Loucy (cell line): Measurements from ENCODE around the gene RAD51B.

Experiments used
- H2AFZ ChIP-seq: fragments of 200-600 bp; sonication (generic); 2 replicates; pipeline ENCODE4 v1.6.0; 2016; ENCODE audit warnings: antibody characterized with exemption, mild to moderate bottlenecking, low read length, moderate library complexity
- H3F3A ChIP-seq: fragments of 200-600 bp; 2 replicates; pipeline ENCODE4 v1.6.0; 2016; ENCODE audit warnings: antibody characterized with exemption, low read depth, mild to moderate bottlenecking
- H3K27me3 ChIP-seq: fragments of 200-600 bp; sonication (generic); 2 replicates; pipeline ENCODE4 v1.6.1; 2014; ENCODE audit warnings: low read length, mild to moderate bottlenecking; ENCODE audit not compliant: insufficient read depth, poor library complexity, severe bottlenecking
- H3K36me3 ChIP-seq: fragments of 200-600 bp; sonication (generic); 2 replicates; pipeline ENCODE4 v1.6.1; 2016; ENCODE audit warnings: low read length; ENCODE audit not compliant: insufficient read depth
- H3K4me1 ChIP-seq: fragments of 200-600 bp; sonication (generic); 2 replicates; pipeline ENCODE4 v1.5.1; 2014; ENCODE audit warnings: low read length, mild to moderate bottlenecking; ENCODE audit not compliant: insufficient read depth, poor library complexity, severe bottlenecking
- H3K4me2 ChIP-seq: fragments of 200-600 bp; sonication (generic); 2 replicates; pipeline ENCODE4 v1.6.0; 2014; ENCODE audit warnings: antibody characterized with exemption, low read length, low read depth, mild to moderate bottlenecking; ENCODE audit not compliant: poor library complexity, severe bottlenecking
- H3K4me3 ChIP-seq: fragments of 200-600 bp; sonication (generic); 2 replicates; pipeline ENCODE4 v1.5.1; 2014; ENCODE audit warnings: low read length, mild to moderate bottlenecking, mixed read lengths; ENCODE audit not compliant: poor library complexity, severe bottlenecking
- H3K79me2 ChIP-seq: fragments of 200-600 bp; sonication (generic); 2 replicates; pipeline ENCODE4 v1.6.1; 2014; ENCODE audit warnings: low read length; ENCODE audit not compliant: insufficient read depth
- H3K9ac ChIP-seq: fragments of 200-600 bp; sonication (generic); 2 replicates; pipeline ENCODE4 v1.6.0; 2014; ENCODE audit warnings: mild to moderate bottlenecking, low read depth, low read length, moderate library complexity; ENCODE audit not compliant: poor library complexity, severe bottlenecking
- H3K9me2 ChIP-seq: fragments of 200-600 bp; sonication (generic); replicated peaks from 2 replicates; pipeline ENCODE4 v1.6.1; 2016; ENCODE audit warnings: low read depth, low read length, mixed read lengths
- H3K9me3 ChIP-seq: fragments of 200-600 bp; sonication (generic); 2 replicates; pipeline ENCODE4 v1.6.1; 2014; ENCODE audit warnings: mild to moderate bottlenecking, antibody characterized with exemption, low read length, low read depth; ENCODE audit not compliant: insufficient read depth
- H4K20me1 ChIP-seq: fragments of 200-600 bp; sonication (generic); 2 replicates; pipeline ENCODE4 v1.6.0; 2014; ENCODE audit warnings: antibody characterized with exemption, low read length, mild to moderate bottlenecking; ENCODE audit not compliant: insufficient read depth, poor library complexity, severe bottlenecking
- CTCF ChIP-seq: fragments of 200-600 bp; sonication (generic); conservative IDR thresholded peaks from 2 replicates; pipeline ENCODE4 v1.5.1; 2014; ENCODE audit warnings: mild to moderate bottlenecking, antibody characterized with exemption, low read length
- EZH2phosphoT487 ChIP-seq: fragments of 200-600 bp; IDR thresholded peaks from 2 replicates; pipeline ENCODE4 v1.6.1; 2018; ENCODE audit warnings: antibody characterized with exemption, mild to moderate bottlenecking, moderate library complexity, borderline replicate concordance

The RAD51B gene

GRCh38 chr14:68491793-68492192, 672.2 kb downstream of the RAD51B start:
- Histone ChIP-seq H3K79me2 (no peaks in the 10 kb centered on the region), H3F3A (no peaks in the 10 kb centered on the region), H3K4me2 (no peak overlapping the region), H3K4me1 (peaks cover 27% of the 10 kb centered on the region), H3K27me3 (no peaks in the 10 kb centered on the region), H4K20me1 (no peaks in the 10 kb centered on the region), H3K36me3 (no peaks in the 10 kb centered on the region), H3K9ac (no peak overlapping the region), H3K4me3 (no peak overlapping the region), H3K9me3 (no peaks in the 10 kb centered on the region), H3K9me2 (no peaks in the 10 kb centered on the region), H2AFZ (no peak overlapping the region)
- TF ChIP-seq CTCF, result no peak
- no peak for TF ChIP-seq EZH2phosphoT487

- no peaks in the 10 kb centered on the region for H3K36me3 ChIP-seq
- H3K9me2 ChIP-seq, result no peaks in the 10 kb centered on the region
- TF ChIP-seq CTCF (no peak), EZH2phosphoT487 (no peak)
- H3K4me1 ChIP-seq, result peaks cover 22% of the 10 kb centered on the region
- H3K4me2 ChIP-seq, result no peak overlapping the region
- H3K4me3 ChIP-seq, result no peak overlapping the region
- no peaks in the 10 kb centered on the region for H3K79me2 ChIP-seq
- no peaks in the 10 kb centered on the region for H3K27me3 ChIP-seq
- no peaks in the 10 kb centered on the region for H3K9me3 ChIP-seq
- H4K20me1 ChIP-seq, result no peaks in the 10 kb centered on the region
- H3K9ac ChIP-seq, result no peak overlapping the region
- H2AFZ ChIP-seq, result no peak overlapping the region
- no peaks in the 10 kb centered on the region for H3F3A ChIP-seq
Measured at GRCh38 chr14:68492381-68493151, 673.0 kb downstream of the RAD51B start.

GRCh38 chr14:68493152-68493911, 673.8 kb downstream of the RAD51B start:
- H3K27me3 ChIP-seq, result no peaks in the 10 kb centered on the region
- TF ChIP-seq EZH2phosphoT487 (no peak), CTCF (no peak)
- no peaks in the 10 kb centered on the region for H3F3A ChIP-seq
- no peak overlapping the region for H3K4me3 ChIP-seq
- no peaks in the 10 kb centered on the region for H3K36me3 ChIP-seq
- no peak overlapping the region for H3K4me2 ChIP-seq
- no peaks in the 10 kb centered on the region for H3K9me3 ChIP-seq
- no peak overlapping the region for H2AFZ ChIP-seq
- no peaks in the 10 kb centered on the region for H3K79me2 ChIP-seq
- H4K20me1 ChIP-seq, result no peaks in the 10 kb centered on the region
- no peaks in the 10 kb centered on the region for H3K9me2 ChIP-seq
- peaks cover 15% of the 10 kb centered on the region for H3K4me1 ChIP-seq
- H3K9ac ChIP-seq, result no peak overlapping the region
